GM19397 (cell line): ENCODE measurements around the gene PRLHR.
"Not testable (repeated sequence)": the region's sequence is repeated elsewhere in the genome, so short reads cannot be mapped to it uniquely, and the experiment has no call there.

Experiments
- ATAC-seq: cut with Tn5 transposase; IDR thresholded peaks from one replicate; pipeline ENCODE4 v1.9.1; 2021; ENCODE audit warnings: mild to moderate bottlenecking, moderate library complexity; ENCODE audit not compliant: unreplicated experiment

The PRLHR gene

DNA sequence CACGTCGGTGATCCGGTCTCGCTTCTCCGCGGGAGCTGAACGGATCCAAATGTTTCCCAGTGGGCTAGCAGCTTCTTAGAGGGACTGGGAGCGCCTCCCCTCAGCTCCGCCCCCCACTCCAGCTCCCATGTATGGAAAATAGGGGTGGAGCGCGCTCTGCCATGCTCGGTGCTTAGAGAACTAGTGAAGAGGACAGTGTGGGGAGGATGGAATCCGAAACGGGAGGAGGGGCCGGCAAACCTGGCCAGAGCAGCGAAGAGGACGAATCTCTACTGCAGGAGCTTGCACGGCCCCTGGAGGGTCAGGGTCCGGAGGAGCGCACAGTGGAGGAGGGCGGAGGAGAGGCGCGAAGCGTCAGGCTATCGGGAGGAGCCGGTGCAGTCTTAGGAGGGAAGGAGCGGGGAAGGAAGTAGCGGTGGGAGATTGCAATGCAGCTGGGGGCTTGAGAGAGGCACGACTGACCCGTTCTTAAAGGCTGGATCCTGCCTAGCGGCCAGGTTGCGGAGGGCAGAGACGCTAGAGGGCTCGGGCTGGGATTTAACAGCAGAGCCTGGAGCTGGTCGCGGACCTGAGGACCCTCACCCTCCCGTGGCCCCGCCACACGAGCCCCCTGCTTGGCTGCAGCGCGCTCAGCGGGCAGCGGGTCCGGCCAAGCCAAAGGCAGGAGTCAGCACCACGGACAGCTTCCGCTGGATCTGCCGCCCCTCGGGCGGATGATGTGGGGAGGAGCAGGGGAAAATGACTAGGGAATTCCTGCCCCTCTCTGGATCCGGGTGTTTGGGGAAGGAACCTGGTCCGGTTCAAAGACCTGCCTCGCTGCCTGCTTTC lies at the start of gene PRLHR:
PRLHR (minus strand) TSS at position 51 of the 828 bp plus-strand sequence. CDS start 404 bp downstream, outside the sequence.
- ATAC-seq = no peak

GRCh38 chr10:118642228-118642627 lies 46.8 kb upstream of the PRLHR start:
- no peak for ATAC-seq

DNA sequence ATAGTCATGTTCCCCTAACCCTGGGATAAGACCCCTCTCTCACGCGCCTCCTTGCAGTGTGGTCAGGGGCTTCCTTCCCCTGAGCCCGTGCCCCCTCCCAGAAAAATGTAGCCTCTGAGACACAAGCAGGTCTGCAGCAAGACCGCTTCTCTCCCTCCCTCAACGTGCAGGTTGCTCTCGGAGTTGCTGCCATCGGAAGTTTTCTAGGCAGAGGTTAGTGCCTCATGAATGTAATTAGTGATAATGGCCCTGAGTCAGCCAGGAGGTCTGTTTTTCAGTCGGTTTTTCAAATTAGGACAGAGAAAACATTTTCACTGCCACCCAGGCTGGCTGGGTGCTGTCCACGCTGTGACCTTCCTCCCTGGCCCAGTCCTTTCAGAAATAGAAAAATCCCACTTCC lies 43.2 kb upstream of the PRLHR start:
- no peak for ATAC-seq

- no peak for ATAC-seq
Observed at GRCh38 chr10:118635674-118636402, 40.4 kb upstream of the PRLHR start.

- ATAC-seq = no peak
Observed at GRCh38 chr10:118633786-118634185, 38.3 kb upstream of the PRLHR start.

GRCh38 chr10:118629211-118629610 lies 33.8 kb upstream of the PRLHR start:
- ATAC-seq = no peak

- ATAC-seq = no peak
Observed at GRCh38 chr10:118628397-118628796, 32.9 kb upstream of the PRLHR start.

GRCh38 chr10:118626953-118627352 lies 31.5 kb upstream of the PRLHR start:
- no peak for ATAC-seq

- no peak for ATAC-seq
Observed at GRCh38 chr10:118625504-118625903, 30.1 kb upstream of the PRLHR start.

DNA sequence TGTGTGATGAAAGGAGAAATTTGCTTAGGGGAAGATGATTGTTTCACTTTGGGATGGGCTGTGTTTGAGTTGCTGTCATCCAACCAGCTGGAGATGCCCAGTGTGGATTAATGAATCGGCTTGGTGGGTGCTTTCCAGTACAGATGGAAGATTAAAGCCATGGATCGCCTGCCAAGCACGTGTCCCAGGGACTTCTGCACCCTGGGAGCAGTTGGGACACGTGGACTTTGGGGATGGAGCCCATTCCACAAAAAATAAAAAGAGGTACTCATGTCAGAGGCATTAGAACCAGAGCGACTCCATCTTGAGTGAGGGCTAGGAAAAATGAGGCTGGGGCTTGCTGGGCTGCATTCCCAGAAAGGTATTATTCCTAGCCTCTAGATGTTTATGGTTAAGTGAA lies 29.3 kb upstream of the PRLHR start:
- no peak for ATAC-seq

DNA sequence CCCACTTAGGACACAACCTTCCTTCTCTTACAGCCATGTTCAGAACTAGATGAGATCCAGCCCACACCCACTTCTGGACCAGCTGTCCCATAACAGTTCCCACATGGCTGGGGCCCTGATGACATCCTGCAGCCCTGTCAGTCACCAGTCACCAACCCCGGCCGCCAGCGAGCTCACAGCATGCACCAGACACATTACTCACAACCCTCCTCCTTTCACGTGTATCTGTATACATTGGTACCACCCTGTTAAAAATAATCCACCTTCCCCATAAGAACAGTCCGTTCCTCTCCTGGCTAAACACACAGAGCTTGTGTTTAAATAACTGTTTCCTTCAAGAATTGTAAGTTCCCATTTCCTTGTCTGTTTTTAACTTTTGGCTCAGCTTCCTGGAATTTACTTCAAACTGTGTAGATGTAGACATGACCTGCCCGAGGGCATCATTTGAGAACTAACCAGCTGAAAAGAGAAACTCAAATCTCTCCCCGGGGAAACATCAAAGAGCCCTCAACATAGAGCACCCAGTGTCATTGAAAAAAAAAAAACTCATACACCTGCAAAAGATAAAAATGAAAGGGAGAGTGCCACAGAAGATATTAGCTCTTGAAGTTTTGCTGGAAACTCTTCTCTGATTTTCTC lies 26.0 kb upstream of the PRLHR start:
- ATAC-seq = no peak

GRCh38 chr10:118613863-118614262 lies 18.4 kb upstream of the PRLHR start:
- ATAC-seq = not testable (repeated sequence)

DNA sequence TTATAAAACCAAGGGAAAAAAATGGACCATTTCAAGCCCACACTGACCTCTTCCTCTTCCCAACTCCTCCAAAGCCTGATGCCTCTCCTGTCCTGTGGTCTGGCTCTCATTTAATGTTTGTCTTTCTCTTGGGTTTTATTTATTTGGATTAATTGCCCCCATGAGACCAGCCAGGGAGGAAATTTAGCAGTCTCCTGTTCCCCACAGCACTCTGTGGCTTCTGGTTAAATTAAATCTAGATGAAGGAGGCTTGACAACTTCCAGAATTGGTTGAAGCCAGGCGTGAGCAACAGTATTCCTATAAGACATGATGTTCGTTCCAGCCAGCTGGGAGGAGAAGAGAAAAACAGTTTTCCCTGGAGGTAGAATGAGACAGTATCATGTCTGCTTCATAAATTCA lies 15.1 kb upstream of the PRLHR start:
- no peak for ATAC-seq

- ATAC-seq = no peak
Observed at GRCh38 chr10:118607768-118608354, 12.4 kb upstream of the PRLHR start.

GRCh38 chr10:118605694-118606093 lies 10.2 kb upstream of the PRLHR start:
- ATAC-seq = no peak

DNA sequence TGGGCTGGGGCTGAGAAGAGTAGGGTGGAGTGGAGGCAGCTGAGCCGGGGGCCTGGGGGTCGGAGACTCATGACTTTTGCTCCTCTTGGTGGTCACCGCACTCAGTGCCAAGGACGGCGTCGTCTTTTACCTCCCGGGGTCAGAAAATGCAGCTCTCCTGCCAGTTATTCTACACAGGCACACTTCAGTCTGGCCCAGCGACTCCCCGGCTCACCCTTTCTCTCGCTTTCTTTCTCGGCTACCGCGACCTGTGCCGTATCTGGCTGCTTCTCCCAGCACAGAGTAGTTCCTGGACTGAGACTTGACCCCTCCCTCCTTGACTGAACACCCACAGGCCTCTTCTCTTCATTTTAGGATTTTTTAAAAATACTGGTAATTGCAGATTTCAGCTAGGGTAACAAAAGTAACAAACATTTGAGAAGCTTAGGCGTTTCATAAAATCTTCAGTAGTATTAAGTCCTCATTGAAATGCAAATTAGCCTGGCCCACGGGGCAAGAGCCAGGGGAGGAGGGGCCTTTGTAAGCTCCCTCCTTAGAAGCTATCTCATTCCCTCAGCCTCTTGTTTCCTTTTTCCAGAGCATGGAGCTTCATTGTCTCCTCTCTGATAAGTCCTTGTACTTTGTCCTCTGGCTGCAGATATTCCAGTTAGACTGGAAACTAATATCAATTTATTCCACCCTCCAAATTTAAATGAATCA lies 1.1 kb upstream of the PRLHR start:
- ATAC-seq = no peak

DNA sequence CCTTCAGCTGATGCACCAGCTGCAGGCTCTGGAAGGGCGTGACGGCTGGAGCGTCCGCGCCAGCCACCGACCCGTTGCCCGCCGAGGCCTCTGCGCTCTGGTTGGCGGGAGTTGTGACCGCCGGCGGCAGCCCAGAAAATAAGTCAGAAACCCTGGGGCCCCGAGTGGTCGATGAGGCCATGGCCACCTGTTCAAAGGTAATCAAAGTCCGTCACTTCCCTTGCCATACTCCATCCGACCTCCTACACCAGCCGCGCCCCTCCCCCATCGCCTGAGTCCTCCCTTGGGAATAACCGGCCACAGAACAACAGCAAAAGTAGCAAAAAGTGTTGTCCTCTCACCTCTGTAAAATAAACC lies 406 bp downstream of the PRLHR start:
- ATAC-seq = no peak

- no peak for ATAC-seq
Observed at GRCh38 chr10:118594392-118595063, 920 bp downstream of the PRLHR start.

DNA sequence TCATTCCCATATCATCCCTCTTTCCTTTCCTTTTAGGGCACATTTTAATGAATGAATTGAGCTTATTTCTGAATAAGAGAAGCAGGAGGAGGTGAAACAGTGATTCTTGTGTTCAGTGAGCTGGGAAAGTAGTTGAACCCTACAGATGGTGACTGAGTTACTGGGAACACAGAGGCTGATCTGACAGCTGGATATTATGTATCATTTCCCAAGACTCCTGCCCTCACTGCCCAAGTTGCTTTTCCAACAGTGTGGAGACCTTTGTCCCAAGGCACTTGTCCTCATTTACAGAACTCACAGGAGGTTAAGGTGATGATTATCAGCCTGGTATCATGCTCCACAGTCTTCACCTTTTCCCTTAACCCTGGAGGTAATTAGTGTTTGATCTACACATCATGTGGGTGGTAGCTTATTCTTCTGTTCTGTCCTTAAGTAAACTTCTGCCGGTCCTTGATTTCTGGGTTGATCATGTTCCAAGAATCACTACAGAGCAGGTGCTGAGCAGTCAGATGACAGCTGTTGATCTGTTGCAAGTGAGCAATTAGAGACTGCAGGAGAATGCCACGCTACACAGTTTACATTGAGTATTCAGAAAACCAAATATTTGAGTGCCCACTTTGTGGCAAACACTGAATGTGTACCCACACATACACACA lies 2.6 kb downstream of the PRLHR start:
- ATAC-seq = no peak

- ATAC-seq = no peak
Observed at GRCh38 chr10:118590334-118590733, 5.1 kb downstream of the PRLHR start.
